ENCODE data around the gene CBLL2. TPM values are rescaled to one million over a fixed set of nuclear protein-coding genes. Genes with fewer than 3 reads are reported as not detected.

CBLL2 gene
- total RNA-seq, 1 experiment from 2014 or later = not detected

DNA sequence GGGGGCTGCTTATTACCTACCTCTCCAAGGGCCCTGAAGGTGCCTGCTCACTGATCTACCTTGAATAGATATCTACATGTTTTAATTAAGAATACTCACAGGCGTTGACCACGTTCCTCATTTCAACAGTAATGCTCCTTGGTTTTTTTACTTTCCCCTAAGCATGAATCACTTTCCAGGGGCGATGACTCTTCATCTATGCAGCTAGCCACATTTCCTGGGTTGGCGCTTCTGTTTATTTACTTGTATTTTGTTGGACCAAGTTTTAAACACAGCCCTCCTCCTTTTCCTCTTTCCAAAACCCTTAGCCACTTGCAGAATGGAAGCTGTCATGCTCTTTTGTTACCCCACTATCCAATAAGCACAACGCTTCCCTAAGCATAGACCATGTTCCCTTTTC is 50.8 kb downstream of the CBLL2 start:
- intact Hi-C loops (cut with micrococcal nuclease) = no loop called here
- CTCF ChIA-PET = no interaction called here
- Histone ChIP-seq H3K36me3 (ENCODE audit: control insufficient read depth in 1 of 2, insufficient read depth in 2 of 2, low read length in 2 of 2) (no peaks in the 10 kb centered on the region), H3K4me1 (ENCODE audit: control insufficient read depth in 1 of 2, insufficient read depth in 2 of 2, low read length in 2 of 2) (no peaks in the 10 kb centered on the region), H3K9ac (ENCODE audit: low read length) (no peak overlapping the region), H3K79me2 (ENCODE audit: insufficient read depth, low read length) (no peaks in the 10 kb centered on the region), H3K9me2 (ENCODE audit: insufficient read depth) (no peaks in the 10 kb centered on the region), H3K4me2 (ENCODE audit: low read length) (no peak overlapping the region), H4K20me1 (ENCODE audit: insufficient read depth) (no peaks in the 10 kb centered on the region), H2AFZ (ENCODE audit: low read depth, low read length, poor library complexity, severe bottlenecking) (no peak overlapping the region), H3K9me3 (ENCODE audit: control insufficient read depth in 1 of 2, insufficient read depth in 1 of 2, low read depth in 1 of 2, low read length in 2 of 2) (no peaks in the 10 kb centered on the region), H3K27ac (ENCODE audit: low read depth, low read length) (no peak overlapping the region), H3K4me3 (replicated peaks in 1 of 2; ENCODE audit: low read depth in 1 of 2, low read length in 2 of 2) (no peak overlapping the region), H3K27me3 (ENCODE audit: insufficient read depth, low read length) (no peaks in the 10 kb centered on the region)
- TF ChIP-seq ELF1 (IDR thresholded peaks at IDR 0.05; ENCODE audit: borderline replicate concordance, low read depth) (no peak), ZNF274 (IDR thresholded peaks at IDR 0.05; ENCODE audit: low read depth, low read length) (no peak), ZBTB33 (IDR thresholded peaks at IDR 0.05; ENCODE audit: extremely low read depth, insufficient replicate concordance, low read length) (no peak), EGR1 (IDR thresholded peaks at IDR 0.05; ENCODE audit: low read depth) (no peak), TCF7L2 (IDR thresholded peaks at IDR 0.05; ENCODE audit: borderline replicate concordance, extremely low read depth, insufficient read depth, insufficient read length) (no peak), ATF3 (IDR thresholded peaks at IDR 0.05) (no peak), EZH2 (IDR thresholded peaks at IDR 0.05) (no peak), ZFX (IDR thresholded peaks at IDR 0.05) (no peak), SIN3A (IDR thresholded peaks at IDR 0.05; ENCODE audit: low read depth) (no peak)
- TF ChIP-seq, protein P1, sequence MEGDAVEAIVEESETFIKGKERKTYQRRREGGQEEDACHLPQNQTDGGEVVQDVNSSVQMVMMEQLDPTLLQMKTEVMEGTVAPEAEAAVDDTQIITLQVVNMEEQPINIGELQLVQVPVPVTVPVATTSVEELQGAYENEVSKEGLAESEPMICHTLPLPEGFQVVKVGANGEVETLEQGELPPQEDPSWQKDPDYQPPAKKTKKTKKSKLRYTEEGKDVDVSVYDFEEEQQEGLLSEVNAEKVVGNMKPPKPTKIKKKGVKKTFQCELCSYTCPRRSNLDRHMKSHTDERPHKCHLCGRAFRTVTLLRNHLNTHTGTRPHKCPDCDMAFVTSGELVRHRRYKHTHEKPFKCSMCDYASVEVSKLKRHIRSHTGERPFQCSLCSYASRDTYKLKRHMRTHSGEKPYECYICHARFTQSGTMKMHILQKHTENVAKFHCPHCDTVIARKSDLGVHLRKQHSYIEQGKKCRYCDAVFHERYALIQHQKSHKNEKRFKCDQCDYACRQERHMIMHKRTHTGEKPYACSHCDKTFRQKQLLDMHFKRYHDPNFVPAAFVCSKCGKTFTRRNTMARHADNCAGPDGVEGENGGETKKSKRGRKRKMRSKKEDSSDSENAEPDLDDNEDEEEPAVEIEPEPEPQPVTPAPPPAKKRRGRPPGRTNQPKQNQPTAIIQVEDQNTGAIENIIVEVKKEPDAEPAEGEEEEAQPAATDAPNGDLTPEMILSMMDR (IDR thresholded peaks at IDR 0.05 in 2 of 3, conservative IDR thresholded peaks at IDR 0.05 in 1 of 3; ENCODE audit: borderline replicate concordance in 1 of 3, insufficient read depth in 1 of 3, low read depth in 2 of 3, low read length in 2 of 3) = no peak
- BruUV-seq (replicated peaks) = no TSS peak
- POLR2A ChIA-PET = no interaction called here
- RAD21 ChIA-PET (ENCODE audit: low non-redundant PET in 1 of 2, low total read pairs in 2 of 2, uncharacterized antibody in 2 of 2, unreplicated experiment in 2 of 2) = no interaction called here
- DNase-seq (ENCODE audit: low read depth, low spot score) (no peak), ATAC-seq (no peak)

Other genes with a start within 250 kb of the CBLL2 start
- 0.27 TPM for gene PHEX, start 240.6 kb upstream of the CBLL2 start, total RNA-seq (2021; ENCODE audit: unreplicated experiment)

Data from HCT116 (cell line).